Activated CD4-positive, alpha-beta T cell treated with anti-CD3 and anti-CD28 coated beads, Interleukin-2, amount 10 ng/mL, durations not matched to agents 24 days and 14 days (primary cell): ENCODE results near the gene CPED1. TPM values are rescaled to one million over a fixed set of nuclear protein-coding genes. Genes with fewer than 3 reads are reported as not detected.
"Not testable (repeated sequence)": the region's sequence is repeated elsewhere in the genome, so short reads cannot be mapped to it uniquely, and the experiment has no call there.

Experiments used
- DNase-seq: peaks from one replicate; pipeline ENCODE4 v3.0.0; 2022
- H3K27ac Mint-ChIP-seq: one replicate; pipeline ENCODE4 v1.8.0; 2022; ENCODE audit warnings: mild to moderate bottlenecking, mixed read lengths
- H3K27me3 Mint-ChIP-seq: one replicate; pipeline ENCODE4 v1.8.0; 2022; ENCODE audit warnings: mixed read lengths
- H3K36me3 Mint-ChIP-seq: one replicate; pipeline ENCODE4 v1.8.0; 2022; ENCODE audit warnings: low read depth, mild to moderate bottlenecking, mixed read lengths
- H3K4me1 Mint-ChIP-seq: one replicate; pipeline ENCODE4 v1.8.0; 2021; ENCODE audit warnings: mixed read lengths
- H3K4me3 Mint-ChIP-seq: one replicate; pipeline ENCODE4 v1.8.0; 2022; ENCODE audit warnings: mild to moderate bottlenecking, moderate library complexity, mixed read lengths
- H3K9me3 Mint-ChIP-seq: one replicate; pipeline ENCODE4 v1.8.0; 2021; ENCODE audit warnings: mixed read lengths
- intact Hi-C: fragments of 100-400 bp; cut with micrococcal nuclease; formaldehyde crosslinking; loops from one replicate; pipeline ENCODE4 v1.15.1; 2023
- total RNA-seq: library from RNA; stranded (reverse); gene quantifications from 2 replicates; pipeline ENCODE4 v1.2.3, GENCODE V29; 2022

Gene CPED1
- total RNA-seq, 1 donor from 2014 or later, result not detected

DNA sequence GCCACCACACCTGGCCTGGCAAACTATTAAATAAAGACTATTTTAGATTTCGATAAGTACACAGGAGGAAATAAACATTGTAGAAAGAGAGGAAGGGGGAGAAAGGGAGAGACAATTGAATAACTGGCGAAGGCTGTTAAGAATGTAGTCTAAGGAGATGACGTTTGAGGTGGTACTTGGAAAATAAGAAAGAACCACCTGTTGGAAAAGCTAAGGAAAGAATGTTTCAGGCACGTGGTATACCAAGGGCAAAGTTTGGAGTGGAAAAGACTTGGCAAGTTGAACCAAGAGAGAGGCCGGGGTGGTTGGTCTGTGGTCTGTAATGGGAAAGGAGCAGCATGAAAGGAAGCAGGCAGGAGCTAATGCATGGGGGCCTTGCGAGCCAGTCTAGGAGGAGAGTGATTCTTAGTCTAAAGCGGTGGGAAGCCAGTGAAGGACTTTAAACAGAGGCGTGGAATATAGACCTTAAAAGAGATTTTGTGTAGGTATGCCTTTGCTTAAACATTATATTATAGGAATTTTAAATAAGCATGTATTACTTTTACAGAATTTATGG lies 28.5 kb upstream of the CPED1 start:
- intact Hi-C loops, result loop anchor here (10.0 kb wide), 1 partner anchor 415 kb away; no protein-coding TSS in a partner anchor
- Mint-ChIP-seq H3K27ac (no peak overlapping the region), H3K4me3 (no peak overlapping the region), H3K36me3 (peaks cover 43% of the 10 kb centered on the region), H3K9me3 (no peaks in the 10 kb centered on the region), H3K27me3 (no peaks in the 10 kb centered on the region), H3K4me1 (peaks cover 20% of the 10 kb centered on the region)
- DNase-seq, result no peak

GRCh38 chr7:120960714-120961113 lies 27.8 kb upstream of the CPED1 start:
- intact Hi-C loops, result no loop called here
- DNase-seq, result no peak
- Mint-ChIP-seq H3K4me3 (no peak overlapping the region), H3K27ac (no peak overlapping the region), H3K27me3 (no peaks in the 10 kb centered on the region), H3K9me3 (no peaks in the 10 kb centered on the region), H3K36me3 (peaks cover 43% of the 10 kb centered on the region), H3K4me1 (peaks cover 18% of the 10 kb centered on the region)

GRCh38 chr7:120961638-120962173 lies 26.8 kb upstream of the CPED1 start:
- DNase-seq, result no peak
- Mint-ChIP-seq H3K9me3 (no peaks in the 10 kb centered on the region), H3K27me3 (no peaks in the 10 kb centered on the region), H3K27ac (no peak overlapping the region), H3K4me3 (no peak overlapping the region), H3K36me3 (peaks cover 48% of the 10 kb centered on the region), H3K4me1 (peaks cover 18% of the 10 kb centered on the region)
- intact Hi-C loops, result no loop called here

DNA sequence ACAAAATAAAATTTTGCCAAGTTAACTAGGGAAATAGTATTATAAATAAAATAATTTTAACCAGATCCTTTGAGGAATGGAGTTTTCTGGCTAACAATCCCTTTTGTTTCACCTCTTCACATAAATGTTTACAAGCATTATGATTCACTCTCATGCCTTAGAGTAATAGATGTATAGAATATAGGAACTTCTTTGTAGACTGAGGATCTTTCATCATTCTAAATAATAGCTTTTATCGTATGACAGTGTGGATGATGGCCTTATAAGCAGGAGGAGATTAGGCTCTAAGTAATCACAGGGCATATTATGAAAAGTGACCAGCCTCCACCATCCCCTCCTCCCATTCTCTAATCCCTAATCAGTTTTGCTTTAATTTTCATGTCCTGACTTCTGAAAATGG lies 24.4 kb upstream of the CPED1 start:
- intact Hi-C loops, result no loop called here
- no peak for DNase-seq
- H3K27me3 Mint-ChIP-seq, result no peaks in the 10 kb centered on the region
- H3K27ac Mint-ChIP-seq, result no peak overlapping the region
- H3K4me1 Mint-ChIP-seq, result peaks cover 12% of the 10 kb centered on the region
- peaks cover 52% of the 10 kb centered on the region for H3K36me3 Mint-ChIP-seq
- H3K4me3 Mint-ChIP-seq, result no peak overlapping the region
- no peaks in the 10 kb centered on the region for H3K9me3 Mint-ChIP-seq

- no peak overlapping the region for H3K4me3 Mint-ChIP-seq
- H3K36me3 Mint-ChIP-seq, result peaks cover 55% of the 10 kb centered on the region
- H3K27me3 Mint-ChIP-seq, result no peaks in the 10 kb centered on the region
- H3K27ac Mint-ChIP-seq, result no peak overlapping the region
- intact Hi-C loops, result no loop called here
- H3K9me3 Mint-ChIP-seq, result no peaks in the 10 kb centered on the region
- H3K4me1 Mint-ChIP-seq, result peaks cover 3% of the 10 kb centered on the region
- no peak for DNase-seq
Measured at GRCh38 chr7:120966961-120967360, 21.6 kb upstream of the CPED1 start.

GRCh38 chr7:120973849-120974248 lies 14.7 kb upstream of the CPED1 start:
- H3K36me3 Mint-ChIP-seq, result peaks cover 41% of the 10 kb centered on the region
- H3K4me1 Mint-ChIP-seq, result no peaks in the 10 kb centered on the region
- intact Hi-C loops, result no loop called here
- H3K27me3 Mint-ChIP-seq, result no peaks in the 10 kb centered on the region
- no peak overlapping the region for H3K27ac Mint-ChIP-seq
- H3K4me3 Mint-ChIP-seq, result no peak overlapping the region
- no peaks in the 10 kb centered on the region for H3K9me3 Mint-ChIP-seq
- no peak for DNase-seq

- Mint-ChIP-seq H3K9me3 (no peaks in the 10 kb centered on the region), H3K27ac (peak overlapping the region; percentile 34), H3K27me3 (peaks cover 7% of the 10 kb centered on the region), H3K4me1 (peaks cover 12% of the 10 kb centered on the region), H3K4me3 (no peak overlapping the region), H3K36me3 (peaks cover 10% of the 10 kb centered on the region)
- DNase-seq, result no peak
- intact Hi-C loops, result loop anchor here (10.0 kb wide), 1 partner anchor 565 kb away; no protein-coding TSS in a partner anchor
Measured at GRCh38 chr7:120979765-120980499, 8.6 kb upstream of the CPED1 start.

DNA sequence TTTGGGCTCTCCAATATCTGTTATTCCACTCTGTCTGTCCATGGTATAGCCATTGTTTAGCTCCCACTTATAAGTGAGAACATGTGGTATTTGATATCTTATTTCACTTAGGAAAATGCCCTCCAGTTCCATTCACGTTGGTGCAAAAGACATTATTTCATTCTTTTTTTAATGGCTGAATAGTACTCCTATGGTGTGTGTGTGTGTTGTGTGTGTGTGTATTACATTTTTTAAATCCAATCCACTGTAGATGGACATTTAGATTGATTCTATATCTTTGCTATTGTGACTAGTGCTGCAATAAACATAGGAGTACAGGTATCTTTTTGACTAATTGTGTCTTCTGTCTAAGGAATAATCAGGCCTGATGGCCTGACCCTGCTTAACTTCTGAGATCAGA lies 7.4 kb upstream of the CPED1 start:
- intact Hi-C loops, result loop anchor here (10.0 kb wide), 1 partner anchor 564 kb away; no protein-coding TSS in a partner anchor
- H3K4me1 Mint-ChIP-seq, result peaks cover 12% of the 10 kb centered on the region

GRCh38 chr7:120981888-120982615 lies 6.5 kb upstream of the CPED1 start:
- peak; percentile 60 for DNase-seq
- Mint-ChIP-seq H3K36me3 (peaks cover under 1% of the 10 kb centered on the region), H3K4me1 (peaks cover 12% of the 10 kb centered on the region), H3K27me3 (peaks cover 10% of the 10 kb centered on the region), H3K4me3 (no peak overlapping the region), H3K27ac (peak overlapping the region; percentile 5), H3K9me3 (no peaks in the 10 kb centered on the region)
- intact Hi-C loops, result loop anchor here (1.0 to 10.0 kb wide), 2 partner anchors 32 to 563 kb away; partner anchors contain the start of gene ING3

More for the DNA sequence above, 7.4 kb upstream of the CPED1 start:
- no peak for DNase-seq
- peaks cover 10% of the 10 kb centered on the region for H3K27me3 Mint-ChIP-seq
- H3K9me3 Mint-ChIP-seq, result no peaks in the 10 kb centered on the region
- peaks cover 4% of the 10 kb centered on the region for H3K36me3 Mint-ChIP-seq
- H3K27ac Mint-ChIP-seq, result no peak overlapping the region
- H3K4me3 Mint-ChIP-seq, result no peak overlapping the region

- not testable (repeated sequence) for H3K27ac Mint-ChIP-seq, H3K9me3 Mint-ChIP-seq, H3K4me3 Mint-ChIP-seq, H3K36me3 Mint-ChIP-seq, DNase-seq
- H3K27me3 Mint-ChIP-seq, result peaks cover 24% of the 10 kb centered on the region
- H3K4me1 Mint-ChIP-seq, result peaks cover 22% of the 10 kb centered on the region
- intact Hi-C loops, result loop anchor here (10.0 kb wide), 1 partner anchor 561 kb away; no protein-coding TSS in a partner anchor
Measured at GRCh38 chr7:120983592-120983991, 4.9 kb upstream of the CPED1 start.

- intact Hi-C loops, result loop anchor here (10.0 kb wide), 1 partner anchor 560 kb away; no protein-coding TSS in a partner anchor
- DNase-seq, result no peak
- H3K27ac Mint-ChIP-seq, result no peak overlapping the region
- H3K4me1 Mint-ChIP-seq, result peaks cover 27% of the 10 kb centered on the region
- H3K27me3 Mint-ChIP-seq, result peaks cover 32% of the 10 kb centered on the region
- H3K9me3 Mint-ChIP-seq, result no peaks in the 10 kb centered on the region
- H3K36me3 Mint-ChIP-seq, result no peaks in the 10 kb centered on the region
- no peak overlapping the region for H3K4me3 Mint-ChIP-seq
Measured at GRCh38 chr7:120984406-120984805, 4.1 kb upstream of the CPED1 start.

GRCh38 chr7:120985130-120985758 lies 3.3 kb upstream of the CPED1 start:
- H3K27me3 Mint-ChIP-seq, result peaks cover 39% of the 10 kb centered on the region
- no peak for DNase-seq
- H3K36me3 Mint-ChIP-seq, result no peaks in the 10 kb centered on the region
- H3K4me1 Mint-ChIP-seq, result peaks cover 23% of the 10 kb centered on the region
- intact Hi-C loops, result loop anchor here (10.0 kb wide), 1 partner anchor 560 kb away; no protein-coding TSS in a partner anchor
- H3K27ac Mint-ChIP-seq, result no peak overlapping the region
- no peak overlapping the region for H3K4me3 Mint-ChIP-seq
- no peaks in the 10 kb centered on the region for H3K9me3 Mint-ChIP-seq

GRCh38 chr7:120985839-120986238 lies 2.7 kb upstream of the CPED1 start:
- Mint-ChIP-seq H3K27me3 (peaks cover 43% of the 10 kb centered on the region), H3K36me3 (no peaks in the 10 kb centered on the region), H3K4me1 (peaks cover 23% of the 10 kb centered on the region), H3K9me3 (no peaks in the 10 kb centered on the region), H3K4me3 (no peak overlapping the region), H3K27ac (no peak overlapping the region)
- no peak for DNase-seq
- intact Hi-C loops, result loop anchor here (2.0 to 10.0 kb wide), 2 partner anchors 559 to 1009 kb away; no protein-coding TSS in a partner anchor
